Activated T-helper 1 cell treated with anti-CD3 and anti-CD28 coated beads, Interleukin-12 subunit alpha, Interleukin-12 subunit beta, Interleukin-2, Interleukin-4 antibody, amounts not matched to agents 30 ng/mL and 10 ng/mL and 1 ng/mL, durations not matched to agents 14 hours and 24 hours and 36 hours (primary cell): ENCODE data around the gene PGAP3. TPM values are rescaled to one million over a fixed set of nuclear protein-coding genes. Genes with fewer than 3 reads are reported as not detected.

Experiments used
- DNase-seq: peaks from one replicate; pipeline ENCODE4 v3.0.0; 2021; ENCODE audit warnings: low spot score
- H3K27ac Mint-ChIP-seq: one replicate; pipeline ENCODE4 v1.8.0; 2021; ENCODE audit warnings: mild to moderate bottlenecking, mixed read lengths
- H3K27me3 Mint-ChIP-seq: one replicate; pipeline ENCODE4 v1.8.0; 2022; ENCODE audit warnings: mild to moderate bottlenecking, moderate library complexity, mixed read lengths; ENCODE audit not compliant: insufficient read depth
- H3K36me3 Mint-ChIP-seq: one replicate; pipeline ENCODE4 v1.8.0; 2021; ENCODE audit warnings: low read depth, mixed read lengths
- H3K4me1 Mint-ChIP-seq: one replicate; pipeline ENCODE4 v1.8.0; 2021; ENCODE audit warnings: low read depth, mixed read lengths
- H3K4me3 Mint-ChIP-seq: one replicate; pipeline ENCODE4 v1.8.0; 2021; ENCODE audit warnings: mild to moderate bottlenecking, moderate library complexity, mixed read lengths
- H3K9me3 Mint-ChIP-seq: one replicate; pipeline ENCODE4 v1.8.0; 2021; ENCODE audit warnings: mixed read lengths
- intact Hi-C: fragments of 100-400 bp; cut with micrococcal nuclease; formaldehyde crosslinking; loops from one replicate; pipeline ENCODE4 v1.15.1; 2024
- total RNA-seq: library from RNA; stranded (reverse); gene quantifications from 2 replicates; pipeline ENCODE4 v1.2.3, GENCODE V29; 2022

Gene PGAP3
- total RNA-seq, 1 donor from 2014 or later = 16.9 TPM

DNA sequence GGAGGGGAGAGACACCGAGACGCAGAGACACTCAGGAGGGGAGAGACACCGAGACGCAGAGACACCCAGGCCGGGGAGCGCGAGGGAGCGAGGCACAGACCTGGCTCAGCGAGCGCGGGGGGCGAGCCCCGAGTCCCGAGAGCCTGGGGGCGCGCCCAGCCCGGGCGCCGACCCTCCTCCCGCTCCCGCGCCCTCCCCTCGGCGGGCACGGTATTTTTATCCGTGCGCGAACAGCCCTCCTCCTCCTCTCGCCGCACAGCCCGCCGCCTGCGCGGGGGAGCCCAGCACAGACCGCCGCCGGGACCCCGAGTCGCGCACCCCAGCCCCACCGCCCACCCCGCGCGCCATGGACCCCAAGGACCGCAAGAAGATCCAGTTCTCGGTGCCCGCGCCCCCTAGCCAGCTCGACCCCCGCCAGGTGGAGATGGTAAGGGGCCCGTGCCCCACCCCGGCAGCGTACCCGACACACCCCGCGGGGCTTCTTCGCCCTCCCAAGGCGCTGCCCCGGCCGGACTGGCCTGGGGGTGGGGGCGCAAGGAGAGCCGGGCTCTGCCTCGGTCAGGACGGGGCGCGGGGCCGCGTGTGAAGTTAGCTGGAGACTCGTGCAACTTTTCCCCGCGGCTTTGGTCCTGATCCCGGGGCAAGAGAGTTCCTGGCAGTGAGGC is 60.7 kb downstream of the PGAP3 start:
- Mint-ChIP-seq H3K4me3 (no peak overlapping the region), H3K27ac (no peak overlapping the region), H3K36me3 (no peaks in the 10 kb centered on the region), H3K9me3 (no peaks in the 10 kb centered on the region), H3K27me3 (peaks cover 45% of the 10 kb centered on the region), H3K4me1 (peaks cover 31% of the 10 kb centered on the region)
- intact Hi-C loops = loop anchor here (10.0 kb wide), 1 partner anchor 422 kb away; the partner anchor contains the start of gene RPL19
- no peak for DNase-seq

DNA sequence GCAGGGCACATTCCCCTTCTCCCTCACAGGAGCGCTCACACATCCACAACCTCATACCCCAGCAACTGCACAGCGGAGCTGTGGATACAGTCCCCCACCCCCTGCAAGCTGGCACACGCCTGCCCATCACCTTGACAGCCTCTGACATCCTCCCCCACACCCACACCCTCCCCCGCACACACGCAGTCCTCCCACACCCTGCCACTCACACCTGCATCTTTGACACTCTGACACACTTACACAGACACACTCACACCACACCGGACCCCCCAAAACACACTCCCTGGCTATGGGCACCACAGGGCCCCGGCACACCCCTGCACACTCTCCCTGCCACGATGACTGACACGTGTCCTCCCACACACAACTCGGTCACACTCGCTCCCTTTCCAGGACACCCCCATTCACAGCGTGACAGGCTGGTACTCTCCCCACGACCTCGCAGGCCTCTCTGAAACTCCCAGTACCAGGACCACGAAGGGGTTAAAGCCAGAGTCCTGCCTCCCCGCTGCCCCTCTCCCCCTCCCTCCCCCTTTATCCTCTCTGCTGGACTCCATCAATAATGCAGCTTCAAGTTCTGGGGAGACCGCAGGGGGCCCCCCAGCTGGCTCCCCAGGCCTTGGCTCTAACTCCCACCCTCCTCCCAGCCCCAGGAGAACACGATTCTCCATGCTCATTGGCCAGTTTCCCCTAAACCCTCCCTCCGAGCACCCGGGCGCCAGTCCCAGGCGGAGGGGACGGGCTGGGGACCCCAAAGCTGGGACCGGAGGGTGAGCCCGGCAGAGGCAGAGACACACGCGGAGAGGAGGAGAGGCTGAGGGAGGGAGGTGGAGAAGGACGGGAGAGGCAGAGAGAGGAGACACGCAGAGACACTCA is 61.4 kb downstream of the PGAP3 start, which contains the start of gene PPP1R1B:
Gene PPP1R1B (plus strand): TSS at position 782 of the 876 bp plus-strand sequence. CDS start 441 bp downstream, outside the sequence.
- no peaks in the 10 kb centered on the region for H3K9me3 Mint-ChIP-seq
- no peak within 1 kb of the TSS for H3K27ac Mint-ChIP-seq
- no peaks in the 10 kb centered on the region for H3K36me3 Mint-ChIP-seq
- H3K27me3 Mint-ChIP-seq = peaks cover 46% of the 10 kb centered on the region
- no peak within 1 kb of the TSS for H3K4me3 Mint-ChIP-seq
- H3K4me1 Mint-ChIP-seq = peaks cover 33% of the 10 kb centered on the region
- DNase-seq = no peak
- intact Hi-C loops = loop anchor here (10.0 kb wide), 1 partner anchor 422 kb away; the partner anchor contains the start of gene RPL19

DNA sequence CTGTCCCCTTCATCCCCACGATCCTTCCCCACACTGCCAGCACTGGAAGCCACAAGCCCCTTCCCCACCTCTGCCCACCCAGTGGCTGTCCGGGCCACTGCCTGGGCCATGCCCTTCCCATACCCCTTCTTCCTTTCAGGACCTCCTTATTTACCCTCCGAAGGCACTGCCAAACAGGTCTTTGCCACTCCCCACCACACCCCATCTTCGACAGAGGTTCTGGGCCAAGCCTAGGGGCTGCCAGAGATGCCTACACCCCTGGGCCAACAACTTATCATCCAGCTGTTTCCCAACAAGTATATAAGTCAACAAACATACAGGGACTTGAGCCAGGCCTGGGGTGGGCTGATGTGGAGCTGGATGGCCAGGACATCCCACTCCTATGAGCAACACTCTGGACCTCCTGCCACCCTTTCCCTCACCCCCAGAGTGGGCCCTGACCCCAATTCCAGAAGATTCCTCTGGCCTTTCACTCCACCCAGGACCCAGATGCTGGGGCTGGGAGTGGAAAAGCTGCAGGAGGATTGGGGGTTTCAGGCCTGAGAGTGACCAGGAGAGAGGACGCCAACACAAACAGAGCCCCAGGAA is 62.6 kb downstream of the PGAP3 start:
- DNase-seq = no peak
- Mint-ChIP-seq H3K27ac (no peak overlapping the region), H3K4me3 (no peak overlapping the region), H3K36me3 (no peaks in the 10 kb centered on the region), H3K27me3 (peaks cover 51% of the 10 kb centered on the region), H3K9me3 (no peaks in the 10 kb centered on the region), H3K4me1 (peaks cover 27% of the 10 kb centered on the region)
- intact Hi-C loops = loop anchor here (10.0 kb wide), 1 partner anchor 420 kb away; the partner anchor contains the start of gene RPL19

- intact Hi-C loops = loop anchor here (10.0 kb wide), 1 partner anchor 420 kb away; the partner anchor contains the start of gene RPL19
- peaks cover 27% of the 10 kb centered on the region for H3K4me1 Mint-ChIP-seq
Observed at GRCh38 chr17:39624313-39624712, 63.5 kb downstream of the PGAP3 start.

GRCh38 chr17:39623356-39623950 is 64.4 kb downstream of the PGAP3 start:
- H3K36me3 Mint-ChIP-seq = no peaks in the 10 kb centered on the region
- intact Hi-C loops = loop anchor here (1.0 to 10.0 kb wide), 3 partner anchors 11 to 419 kb away; partner anchors contain the start of gene RPL19
- no peak overlapping the region for H3K27ac Mint-ChIP-seq
- no peaks in the 10 kb centered on the region for H3K9me3 Mint-ChIP-seq
- peaks cover 27% of the 10 kb centered on the region for H3K4me1 Mint-ChIP-seq
- DNase-seq = peak; percentile 77
- no peak overlapping the region for H3K4me3 Mint-ChIP-seq
- H3K27me3 Mint-ChIP-seq = peaks cover 60% of the 10 kb centered on the region

More at GRCh38 chr17:39624313-39624712, 63.5 kb downstream of the PGAP3 start:
- Mint-ChIP-seq H3K36me3 (no peaks in the 10 kb centered on the region), H3K4me3 (no peak overlapping the region), H3K27me3 (peaks cover 55% of the 10 kb centered on the region), H3K27ac (no peak overlapping the region), H3K9me3 (no peaks in the 10 kb centered on the region)
- no peak for DNase-seq

DNA sequence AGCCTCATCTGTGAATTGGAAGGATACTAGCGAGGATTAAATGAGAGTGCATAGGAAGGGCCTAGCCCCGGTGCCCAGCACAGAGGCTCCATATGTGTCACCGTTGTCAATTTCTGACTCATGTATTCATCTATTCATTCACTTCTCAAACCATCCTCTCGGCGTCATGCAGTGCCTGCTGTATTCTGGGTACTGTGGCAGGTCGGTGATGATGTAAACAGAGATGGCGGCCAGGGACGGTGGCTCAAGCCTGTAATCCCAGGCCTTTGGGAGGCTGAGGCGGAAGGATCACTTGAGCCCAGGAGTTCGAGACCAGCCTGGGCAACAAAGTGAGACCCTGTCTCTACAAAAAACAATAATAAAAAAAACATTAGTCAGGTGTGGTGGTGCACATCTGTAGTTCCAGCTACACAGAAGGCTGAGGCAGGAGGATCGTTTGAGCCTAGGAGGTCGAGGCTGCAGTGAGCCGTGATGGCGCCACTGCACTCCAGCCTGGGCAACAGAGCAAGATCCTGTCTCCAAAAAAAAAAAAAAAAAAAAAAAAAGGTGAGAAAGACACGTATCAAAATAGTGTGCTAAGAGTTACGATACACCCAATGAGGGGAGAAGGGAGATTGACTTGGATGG is 65.4 kb downstream of the PGAP3 start:
- peak overlapping the region; percentile 62 for H3K27ac Mint-ChIP-seq
- intact Hi-C loops = loop anchor here (1.0 to 10.0 kb wide), 10 partner anchors 12 to 418 kb away; partner anchors contain the start of genes MIEN1, PNMT, PSMD3 and RPL19
- H3K4me3 Mint-ChIP-seq = peak overlapping the region; percentile 68
- H3K4me1 Mint-ChIP-seq = peaks cover 27% of the 10 kb centered on the region
- peak; percentile 8 for DNase-seq
- no peaks in the 10 kb centered on the region for H3K36me3 Mint-ChIP-seq
- peaks cover 56% of the 10 kb centered on the region for H3K27me3 Mint-ChIP-seq
- no peaks in the 10 kb centered on the region for H3K9me3 Mint-ChIP-seq

- Mint-ChIP-seq H3K27ac (peak overlapping the region; percentile 62), H3K36me3 (no peaks in the 10 kb centered on the region), H3K4me3 (peak overlapping the region; percentile 68), H3K27me3 (peaks cover 62% of the 10 kb centered on the region), H3K4me1 (peaks cover 27% of the 10 kb centered on the region), H3K9me3 (no peaks in the 10 kb centered on the region)
- DNase-seq = peak; percentile 86
- intact Hi-C loops = loop anchor here (1.0 to 10.0 kb wide), 8 partner anchors 32 to 417 kb away; partner anchors contain the start of genes MIEN1, PNMT, PSMD3 and RPL19
Observed at GRCh38 chr17:39621523-39622379, 66.1 kb downstream of the PGAP3 start.

Other genes with a start within 250 kb of the PGAP3 start
- 72.0 and 73.4 TPM in 2 replicates for gene MED1, start 236.8 kb downstream of the PGAP3 start, total RNA-seq
- gene CDK12, start 226.6 kb downstream of the PGAP3 start, total RNA-seq = 97.4 and 99.5 TPM in 2 replicates
- gene NEUROD2, start 80.1 kb downstream of the PGAP3 start, total RNA-seq = not detected in 2 replicates
- gene PPP1R1B, start 61.1 kb downstream of the PGAP3 start, total RNA-seq = not detected in 2 replicates
- gene STARD3, start 50.9 kb downstream of the PGAP3 start, total RNA-seq = 54.7 and 65.3 TPM in 2 replicates
- 0.96 and 1.4 TPM in 2 replicates for gene TCAP, start 22.7 kb downstream of the PGAP3 start, total RNA-seq
- not detected in 2 replicates for gene PNMT, start 19.6 kb downstream of the PGAP3 start, total RNA-seq
- gene ERBB2, start 12.0 kb upstream of the PGAP3 start, total RNA-seq = 2.5 and 3.0 TPM in 2 replicates
- gene MIEN1, start 42.5 kb upstream of the PGAP3 start, total RNA-seq = 33.3 and 37.1 TPM in 2 replicates
- gene GRB7, start 49.9 kb upstream of the PGAP3 start, total RNA-seq = 0.64 and 0.73 TPM in 2 replicates
- gene IKZF3, start 176.3 kb upstream of the PGAP3 start, total RNA-seq = 22.8 and 25.1 TPM in 2 replicates
- 0.37 TPM in 1 of 2 replicates, not detected in the other for gene ZPBP2, start 180.1 kb upstream of the PGAP3 start, total RNA-seq
- 23.8 and 27.4 TPM in 2 replicates for gene GSDMB, start 230.6 kb upstream of the PGAP3 start, total RNA-seq
- gene ORMDL3, start 239.5 kb upstream of the PGAP3 start, total RNA-seq = 70.8 and 77.4 TPM in 2 replicates
- gene LRRC3C, start 239.7 kb upstream of the PGAP3 start, total RNA-seq = not detected in 2 replicates